Adrenal gland (tissue), 5 donors: Measurements from ENCODE around the gene EDN2.

Experiments
- CTCF ChIP-seq, 6 experiments: fragments of 450-650 bp in 4 of 6; fragments of 200-600 bp in 2 of 6; sonication (generic) in 1 of 6; IDR thresholded peaks; 1 replicate in 5 of 6; 2 replicates in 1 of 6; pipeline versions ENCODE4 v1.5.1 to v1.8.0; 2016 to 2021; ENCODE audit warnings: antibody characterized with exemption in 6 of 6, mild to moderate bottlenecking in 2 of 6, moderate library complexity in 1 of 6
- POLR2A ChIP-seq, 2 donors: fragments of 450-650 bp; IDR thresholded peaks; one replicate each; pipeline ENCODE4 v1.6.1; 2017; ENCODE audit warnings: antibody characterized with exemption in 2 of 2, mild to moderate bottlenecking in 2 of 2, moderate library complexity in 1 of 2
- donor health status: DM: no; HTN: no; CAD: no.

DNA sequence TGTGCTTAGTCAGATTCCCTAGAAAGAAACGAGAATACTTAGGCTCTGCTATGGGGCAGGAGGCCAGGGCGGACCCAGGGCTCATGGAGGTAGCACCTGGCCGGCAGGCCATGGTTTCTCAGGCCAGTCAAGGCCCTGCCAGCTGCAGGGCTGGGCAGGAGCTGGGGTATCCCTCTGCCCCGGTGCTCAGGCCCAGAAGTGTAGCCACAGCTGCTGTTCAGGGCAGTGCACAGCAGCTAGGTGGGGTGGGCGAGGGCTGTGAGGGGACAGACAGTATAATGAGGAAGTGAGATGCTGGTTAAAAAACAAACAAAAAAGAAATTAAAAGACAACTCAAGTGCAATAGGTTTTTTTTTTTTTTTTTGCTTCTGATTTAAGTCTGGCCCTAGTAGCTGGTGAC lies 34.0 kb upstream of the EDN2 start:
- TF ChIP-seq POLR2A (IDR thresholded peaks at IDR 0.05): no peak
- no peak for TF ChIP-seq CTCF (IDR thresholded peaks at IDR 0.05)
